GM21529 (cell line): Measurements from ENCODE around the gene ZNF814.
"Not testable (repeated sequence)": the region's sequence is repeated elsewhere in the genome, so short reads cannot be mapped to it uniquely, and the experiment has no call there.

ENCODE experiments used
- ATAC-seq: cut with Tn5 transposase; IDR thresholded peaks from one replicate; pipeline ENCODE4 v1.9.1; 2021; ENCODE audit not compliant: unreplicated experiment

ZNF814 gene

DNA sequence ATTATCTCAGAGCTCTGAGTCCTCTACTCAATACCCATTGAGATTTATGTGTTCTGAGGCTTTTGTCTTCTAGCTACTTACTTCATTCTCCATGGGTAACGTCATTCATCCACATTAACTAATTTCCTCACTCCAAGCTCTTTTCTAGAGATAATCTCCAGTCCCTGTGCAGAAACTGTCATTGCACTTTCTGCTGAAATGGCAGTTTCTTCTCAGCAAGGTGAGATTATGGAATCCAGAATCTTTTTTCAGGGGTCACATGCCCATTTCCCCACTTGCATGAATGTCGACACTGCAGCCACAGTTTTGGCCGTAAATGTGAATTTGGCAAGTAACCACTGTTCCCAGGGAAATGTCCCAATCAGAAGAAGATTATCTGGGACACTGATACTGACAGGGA, 26.5 kb downstream of the ZNF814 start:
- ATAC-seq = not testable (repeated sequence)

GRCh38 chr19:57854117-57854516, 34.7 kb downstream of the ZNF814 start:
- not testable (repeated sequence) for ATAC-seq

DNA sequence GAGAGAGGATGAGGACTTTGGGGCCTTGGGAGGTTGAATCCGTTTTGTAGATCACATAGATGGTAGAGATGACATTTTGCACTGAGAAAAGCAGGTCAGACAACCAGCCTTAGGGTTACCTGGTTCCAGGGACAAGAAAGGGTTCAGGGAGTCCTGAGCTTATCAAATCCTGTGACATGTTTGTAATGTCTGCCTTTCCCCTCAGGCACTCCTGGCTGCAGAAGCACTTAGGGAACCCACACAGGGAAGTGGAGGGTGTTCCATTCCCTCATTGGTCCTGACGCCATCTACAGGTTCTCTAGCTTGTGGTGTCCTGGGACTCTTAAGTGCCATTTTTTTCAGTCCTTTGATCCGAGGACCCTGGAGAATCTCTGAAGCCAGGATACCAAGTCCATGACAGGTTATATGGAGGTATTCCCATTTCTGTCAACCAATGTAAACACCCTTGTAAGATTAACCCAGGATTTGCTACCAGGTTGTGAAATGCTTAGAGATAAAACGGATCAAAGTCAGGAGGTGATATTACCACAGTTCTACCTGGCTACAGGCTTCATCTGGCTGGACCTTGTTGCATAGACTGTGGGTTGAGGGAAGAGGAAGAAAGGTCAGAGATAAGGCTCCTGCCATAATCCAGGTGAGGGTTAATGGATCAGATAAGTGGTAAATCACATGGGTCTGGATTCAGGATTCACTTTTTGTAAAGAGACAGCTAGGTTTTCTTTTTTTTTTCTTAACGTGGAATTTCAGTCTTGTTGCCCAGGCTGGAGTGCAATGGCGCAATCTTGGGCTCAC, 36.8 kb downstream of the ZNF814 start:
- ATAC-seq = not testable (repeated sequence)

- no peak for ATAC-seq
Observed at GRCh38 chr19:57850553-57851017, 38.3 kb downstream of the ZNF814 start.

DNA sequence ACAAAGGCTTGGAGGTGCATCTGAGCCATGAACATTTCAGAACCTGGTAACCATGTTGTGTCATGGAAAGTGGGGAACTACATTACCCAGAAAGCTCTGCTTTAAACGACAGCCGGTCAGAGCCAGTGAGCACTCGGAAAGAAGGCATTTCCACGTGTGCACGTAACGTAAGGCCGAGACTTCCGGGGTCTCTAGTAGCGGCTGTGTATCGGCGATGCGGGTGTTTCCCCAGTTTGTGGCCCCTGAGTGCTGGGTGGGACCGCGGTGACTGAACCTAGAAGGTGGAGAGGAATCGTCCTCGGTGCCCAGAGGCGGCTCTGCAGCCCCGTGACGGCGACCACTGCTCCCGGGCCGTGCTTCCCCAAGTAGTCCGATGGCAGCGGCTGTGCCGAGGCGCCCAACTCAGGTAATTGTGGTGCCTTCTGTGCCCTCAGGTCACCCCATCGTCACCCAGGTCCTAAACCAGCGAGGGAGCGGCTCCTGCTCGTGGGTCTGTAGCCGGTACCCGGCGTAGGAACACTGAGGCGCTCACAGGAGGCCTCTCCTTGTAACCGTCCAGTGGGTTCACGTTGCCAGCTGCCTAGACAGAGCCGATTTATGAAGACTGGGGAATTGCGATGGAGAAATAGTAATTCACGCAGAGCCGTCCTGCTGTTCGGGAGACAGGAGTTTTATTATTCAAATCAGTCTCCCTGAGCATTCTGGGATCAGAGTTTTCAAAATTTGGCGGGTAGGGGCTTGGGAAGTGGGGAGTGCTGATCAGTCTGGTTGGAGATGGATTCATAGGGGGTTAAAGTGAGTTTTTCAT, 39.0 kb downstream of the ZNF814 start, which contains the start of gene ZNF587:
ZNF587 (plus strand) TSS at position 194 of the 808 bp plus-strand sequence; CDS start at position 374, 180 bp downstream.
- peak; percentile 97 for ATAC-seq

DNA sequence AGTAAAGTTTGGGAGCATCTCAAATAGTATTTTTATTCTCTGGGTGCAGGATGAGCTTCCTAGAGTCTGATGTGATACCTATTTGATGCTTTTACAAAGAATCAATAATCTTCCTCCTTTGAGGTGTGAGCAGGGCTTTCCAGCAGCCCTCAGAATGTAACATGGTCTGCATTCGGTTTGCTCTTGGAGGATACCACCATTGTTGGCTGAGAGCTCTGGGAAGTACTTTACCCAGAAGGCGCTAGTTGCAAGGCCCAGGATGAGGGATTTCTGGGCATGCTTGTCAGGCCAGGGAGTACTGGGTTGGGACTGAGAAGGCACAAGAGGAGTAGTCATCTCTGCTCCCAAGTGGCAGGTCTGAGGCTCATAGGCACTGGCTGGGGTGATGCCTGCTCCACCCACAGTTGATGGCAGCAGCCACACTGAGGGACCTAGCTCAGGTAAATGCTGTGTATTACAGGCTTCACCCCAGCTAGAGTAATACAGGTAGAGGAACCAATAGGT, 39.6 kb downstream of the ZNF814 start:
- peak; percentile 29 for ATAC-seq

GRCh38 chr19:57847164-57847563, 41.7 kb downstream of the ZNF814 start:
- ATAC-seq = not testable (repeated sequence)

- ATAC-seq = no peak
Observed at GRCh38 chr19:57841122-57841763, 47.6 kb downstream of the ZNF814 start.

DNA sequence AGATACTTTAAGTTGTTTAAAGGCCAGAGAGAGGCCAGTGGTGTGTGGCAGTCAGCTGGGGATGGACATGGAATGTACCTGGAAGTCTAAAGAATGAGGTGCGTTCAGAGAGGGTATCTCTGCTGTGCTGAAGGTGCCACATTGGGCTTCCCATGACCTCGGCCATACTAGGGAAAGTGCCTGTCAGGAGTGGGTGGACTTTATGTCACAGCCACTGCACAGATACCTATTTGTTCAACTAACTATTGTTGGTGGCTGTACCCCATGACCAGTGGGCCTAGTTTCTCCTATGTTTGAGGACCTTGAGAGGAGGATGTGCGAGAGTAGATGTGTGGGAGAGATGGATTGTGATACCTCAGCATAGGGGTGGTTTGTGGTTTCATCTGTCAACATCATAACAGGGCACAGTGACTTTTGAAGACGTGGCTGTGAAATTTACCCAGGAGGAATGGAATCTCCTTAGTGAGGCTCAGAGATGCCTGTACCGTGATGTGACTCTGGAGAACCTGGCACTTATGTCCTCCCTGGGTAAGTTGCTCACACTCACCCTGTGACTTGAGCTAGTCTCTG, 50.1 kb downstream of the ZNF814 start:
- not testable (repeated sequence) for ATAC-seq

DNA sequence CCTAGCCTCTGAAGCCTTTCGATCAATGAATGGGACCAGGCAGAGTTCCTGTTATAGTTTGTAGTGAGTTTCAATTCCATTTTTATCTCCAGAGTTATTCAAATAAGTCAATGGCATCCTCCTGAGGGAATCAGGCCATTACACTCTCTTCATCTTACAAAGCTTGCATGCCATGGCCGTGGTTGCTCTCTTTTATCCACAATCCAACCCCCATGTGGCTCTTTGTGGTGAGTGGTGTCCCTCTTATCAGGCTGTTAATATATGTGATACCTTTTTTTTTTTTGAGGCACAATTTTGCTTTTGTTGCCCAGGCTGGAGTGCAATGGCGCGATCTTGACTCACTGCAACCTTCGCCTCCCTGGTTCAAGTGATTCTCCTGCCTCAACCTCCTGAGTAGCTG, 51.8 kb downstream of the ZNF814 start:
- not testable (repeated sequence) for ATAC-seq

DNA sequence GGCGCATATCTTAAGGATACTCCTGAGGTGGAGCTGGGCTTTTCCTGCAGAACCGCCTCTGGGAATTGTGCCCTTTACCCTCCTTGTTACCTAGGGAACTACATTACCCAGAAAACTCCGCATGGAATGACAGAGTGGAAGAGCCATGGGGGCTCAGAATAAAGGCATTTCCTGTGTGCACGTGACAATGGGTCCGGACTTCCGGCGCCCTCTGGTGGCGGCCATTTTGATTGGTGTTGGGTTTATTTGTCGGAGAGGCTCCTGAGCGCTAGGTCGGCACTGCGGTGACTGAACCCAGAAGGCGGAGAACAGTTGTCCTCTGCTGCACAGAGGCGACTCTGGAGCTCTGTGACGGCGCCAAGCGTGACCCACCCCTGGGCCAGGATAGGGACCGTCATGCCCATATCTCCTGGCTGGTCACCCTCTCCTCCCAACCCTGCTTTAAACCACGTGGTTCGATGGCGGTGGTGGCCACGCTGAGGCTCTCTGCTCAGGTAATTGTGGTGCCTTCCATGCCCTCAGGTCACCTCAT, 58.7 kb downstream of the ZNF814 start, which contains the start of gene ZNF587B:
ZNF587B (plus strand) TSS at position 229 of the 532 bp plus-strand sequence; CDS start at position 459, 230 bp downstream.
- ATAC-seq = no peak

GRCh38 chr19:57829316-57829715, 59.5 kb downstream of the ZNF814 start:
- no peak for ATAC-seq

DNA sequence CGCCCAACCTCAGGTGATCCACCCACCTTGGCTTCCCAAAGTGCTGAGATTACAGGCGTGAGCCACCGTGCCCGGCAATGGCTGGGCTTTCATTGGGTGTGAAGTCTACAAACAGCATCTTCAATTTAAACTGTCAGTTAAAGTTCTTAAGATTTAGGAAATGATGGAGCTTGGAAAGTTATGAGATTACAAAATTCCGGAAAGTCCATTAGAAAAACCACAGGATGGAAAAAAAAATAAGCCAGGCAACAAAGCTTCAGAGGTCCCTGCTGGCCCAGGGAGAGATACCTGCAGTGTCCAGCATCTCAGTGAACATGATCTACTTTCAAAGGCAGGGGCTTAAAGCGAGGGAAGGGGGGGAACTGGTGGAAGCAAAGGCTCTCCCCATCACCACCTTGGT, 63.3 kb downstream of the ZNF814 start:
- ATAC-seq = no peak

DNA sequence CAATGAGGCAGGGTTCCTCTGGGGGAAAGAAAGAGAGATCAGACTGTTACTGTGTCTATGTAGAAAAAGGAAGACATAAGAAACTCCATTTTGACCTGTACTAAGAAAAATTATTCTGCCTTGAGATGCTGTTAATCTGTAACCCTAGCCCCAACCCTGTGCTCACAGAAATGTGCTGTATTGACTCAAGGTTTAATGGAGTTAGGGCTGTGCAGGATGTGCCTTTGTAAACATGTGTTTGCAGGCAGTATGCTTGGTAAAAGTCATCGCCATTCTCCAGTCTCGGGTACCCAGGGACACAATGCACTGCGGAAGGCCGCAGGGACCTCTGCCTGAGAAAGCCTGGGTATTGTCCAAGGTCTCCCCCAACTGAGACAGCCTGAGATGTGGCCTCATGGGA, 65.2 kb downstream of the ZNF814 start:
- not testable (repeated sequence) for ATAC-seq

- ATAC-seq = not testable (repeated sequence)
Observed at GRCh38 chr19:57823155-57823554, 65.7 kb downstream of the ZNF814 start.

GRCh38 chr19:57821501-57821900, 67.3 kb downstream of the ZNF814 start:
- ATAC-seq = not testable (repeated sequence)

- not testable (repeated sequence) for ATAC-seq
Observed at GRCh38 chr19:57821095-57821494, 67.7 kb downstream of the ZNF814 start.

DNA sequence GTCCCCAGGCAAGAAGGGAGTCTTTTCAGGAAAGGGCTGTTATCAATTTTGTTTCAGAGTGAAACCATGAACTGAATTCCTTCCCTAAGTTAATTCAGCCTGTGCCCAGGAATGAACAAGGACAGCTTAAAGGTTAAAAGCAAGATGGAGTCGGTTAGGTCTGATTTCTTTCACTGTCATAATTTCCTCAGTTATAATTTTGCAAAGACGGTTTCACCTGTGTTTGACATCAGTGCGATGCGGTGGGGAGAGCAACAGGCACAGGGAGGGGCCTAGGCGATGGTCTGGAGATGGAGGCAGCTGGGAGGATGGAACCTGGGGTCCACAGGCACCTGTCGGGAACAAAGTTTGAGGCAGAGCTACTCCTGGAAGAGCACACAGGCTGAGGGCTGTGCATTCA, 68.2 kb downstream of the ZNF814 start:
- no peak for ATAC-seq

DNA sequence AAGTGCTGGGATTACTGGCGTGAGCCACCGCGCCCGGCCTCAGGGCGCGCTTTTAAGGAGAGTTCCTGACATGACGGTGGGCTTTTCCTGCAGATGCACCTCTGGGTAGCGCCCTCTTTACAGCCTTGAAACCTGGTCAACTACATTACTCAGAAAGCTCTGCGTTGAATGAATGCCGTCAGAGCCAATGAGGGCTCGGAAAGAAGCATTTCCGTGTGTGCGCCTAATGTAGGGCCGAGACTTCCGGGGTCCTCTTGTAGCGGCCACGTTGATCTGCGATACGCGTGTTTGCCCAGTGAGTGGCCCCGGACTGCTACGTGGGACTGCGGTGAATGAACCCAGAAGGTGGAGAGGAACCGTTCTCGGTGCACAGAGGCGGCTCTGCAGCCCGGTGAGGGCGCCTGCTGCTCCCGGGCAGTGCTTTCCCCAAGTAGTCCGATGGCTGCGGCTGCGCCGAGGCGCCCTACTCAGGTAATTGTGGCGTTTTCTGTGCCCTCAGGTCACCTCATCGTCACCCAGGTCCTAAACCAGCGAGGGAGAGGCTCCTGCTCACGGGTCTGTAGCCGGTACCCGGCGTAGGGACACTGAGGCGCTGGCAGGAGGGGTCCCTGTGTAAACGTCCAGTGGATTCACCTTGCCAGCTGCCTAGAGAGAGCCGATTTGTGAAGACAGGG, 69.2 kb downstream of the ZNF814 start:
- peak; percentile 83 for ATAC-seq

DNA sequence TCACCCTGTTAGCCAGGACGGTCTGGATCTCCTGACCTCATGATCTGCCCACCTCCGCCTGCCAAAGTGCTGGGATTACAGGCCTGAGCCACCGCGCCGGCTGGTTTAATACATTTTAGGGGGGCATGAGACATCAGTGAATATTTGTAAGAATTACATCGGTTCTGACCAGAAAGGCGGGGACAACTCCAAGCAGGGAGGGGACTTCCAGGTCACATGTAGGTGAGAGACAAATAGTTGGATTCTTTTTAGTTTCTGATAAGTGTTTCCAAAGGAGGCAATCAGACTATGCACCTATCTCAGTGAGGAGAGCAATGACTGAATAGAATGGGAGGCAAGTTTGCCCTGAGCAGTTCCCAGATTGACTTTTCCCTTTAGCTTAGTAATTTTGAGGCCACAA, 70.5 kb downstream of the ZNF814 start:
- no peak for ATAC-seq
